ENCODE results near the gene PER2.

The PER2 gene

GRCh38 chr2:238263204-238264071 is 25.0 kb downstream of the PER2 start:
- Histone ChIP-seq H3K79me2 (ENCODE audit: control insufficient read depth, insufficient read depth, low read length, unreplicated experiment) (no peaks in the 10 kb centered on the region), H3K27me3 (ENCODE audit: insufficient read depth, low read length) (no peaks in the 10 kb centered on the region), H3K27ac (ENCODE audit: low read depth, low read length) (peak overlapping the region; percentile 27; the same call in 1 of the 2 replicates), H2AFZ (ENCODE audit: low read length, unreplicated experiment) (peak overlapping the region; percentile 62), H3K4me1 (ENCODE audit: control insufficient read depth, insufficient read depth, low read length, unreplicated experiment) (peaks cover 4% of the 10 kb centered on the region), H3K36me3 (ENCODE audit: insufficient read depth, low read length) (no peaks in the 10 kb centered on the region), H3K4me3 (ENCODE audit: low read depth, low read length) (no peak overlapping the region)

- Histone ChIP-seq H3K36me3 (ENCODE audit: insufficient read depth, low read length) (no peaks in the 10 kb centered on the region), H2AFZ (ENCODE audit: low read length, unreplicated experiment) (no peak overlapping the region), H3K4me3 (ENCODE audit: low read depth, low read length) (no peak overlapping the region), H3K27me3 (ENCODE audit: insufficient read depth, low read length) (no peaks in the 10 kb centered on the region), H3K27ac (ENCODE audit: low read depth, low read length) (no peak overlapping the region), H3K79me2 (ENCODE audit: control insufficient read depth, insufficient read depth, low read length, unreplicated experiment) (no peaks in the 10 kb centered on the region), H3K4me1 (ENCODE audit: control insufficient read depth, insufficient read depth, low read length, unreplicated experiment) (peaks cover 4% of the 10 kb centered on the region)
These were observed 25.8 kb downstream of the PER2 start for GRCh38 chr2:238262496-238263122.

GRCh38 chr2:238261718-238262375 is 26.6 kb downstream of the PER2 start:
- no peak overlapping the region for H3K27ac ChIP-seq (ENCODE audit: low read depth, low read length)
- H3K4me3 ChIP-seq (ENCODE audit: low read depth, low read length), result no peak overlapping the region
- H3K4me1 ChIP-seq (ENCODE audit: control insufficient read depth, insufficient read depth, low read length, unreplicated experiment), result peaks cover 4% of the 10 kb centered on the region
- no peaks in the 10 kb centered on the region for H3K79me2 ChIP-seq (ENCODE audit: control insufficient read depth, insufficient read depth, low read length, unreplicated experiment)
- H2AFZ ChIP-seq (ENCODE audit: low read length, unreplicated experiment), result no peak overlapping the region
- H3K27me3 ChIP-seq (ENCODE audit: insufficient read depth, low read length), result no peaks in the 10 kb centered on the region
- H3K36me3 ChIP-seq (ENCODE audit: insufficient read depth, low read length), result no peaks in the 10 kb centered on the region

- Histone ChIP-seq H3K79me2 (ENCODE audit: control insufficient read depth, insufficient read depth, low read length, unreplicated experiment) (no peaks in the 10 kb centered on the region), H3K27ac (ENCODE audit: low read depth, low read length) (no peak overlapping the region), H3K4me3 (ENCODE audit: low read depth, low read length) (no peak overlapping the region), H3K27me3 (ENCODE audit: insufficient read depth, low read length) (no peaks in the 10 kb centered on the region), H3K36me3 (ENCODE audit: insufficient read depth, low read length) (no peaks in the 10 kb centered on the region), H2AFZ (ENCODE audit: low read length, unreplicated experiment) (no peak overlapping the region), H3K4me1 (ENCODE audit: control insufficient read depth, insufficient read depth, low read length, unreplicated experiment) (peaks cover 4% of the 10 kb centered on the region)
These were observed 27.5 kb downstream of the PER2 start for GRCh38 chr2:238260883-238261282.

- Histone ChIP-seq H3K36me3 (ENCODE audit: insufficient read depth, low read length) (no peaks in the 10 kb centered on the region), H3K4me3 (ENCODE audit: low read depth, low read length) (no peak overlapping the region), H3K79me2 (ENCODE audit: control insufficient read depth, insufficient read depth, low read length, unreplicated experiment) (no peaks in the 10 kb centered on the region), H3K4me1 (ENCODE audit: control insufficient read depth, insufficient read depth, low read length, unreplicated experiment) (peaks cover 4% of the 10 kb centered on the region), H3K27me3 (ENCODE audit: insufficient read depth, low read length) (no peaks in the 10 kb centered on the region), H2AFZ (ENCODE audit: low read length, unreplicated experiment) (no peak overlapping the region), H3K27ac (ENCODE audit: low read depth, low read length) (no peak overlapping the region)
These were observed 29.1 kb downstream of the PER2 start for GRCh38 chr2:238259061-238260020.

GRCh38 chr2:238257786-238258700 is 30.4 kb downstream of the PER2 start:
- Histone ChIP-seq H3K79me2 (ENCODE audit: control insufficient read depth, insufficient read depth, low read length, unreplicated experiment) (no peaks in the 10 kb centered on the region), H3K27me3 (ENCODE audit: insufficient read depth, low read length) (no peaks in the 10 kb centered on the region), H3K27ac (ENCODE audit: low read depth, low read length) (no peak overlapping the region), H3K36me3 (ENCODE audit: insufficient read depth, low read length) (no peaks in the 10 kb centered on the region), H3K4me1 (ENCODE audit: control insufficient read depth, insufficient read depth, low read length, unreplicated experiment) (peaks cover under 1% of the 10 kb centered on the region), H3K4me3 (ENCODE audit: low read depth, low read length) (no peak overlapping the region), H2AFZ (ENCODE audit: low read length, unreplicated experiment) (no peak overlapping the region)

GRCh38 chr2:238256594-238257104 is 31.8 kb downstream of the PER2 start:
- no peaks in the 10 kb centered on the region for H3K4me1 ChIP-seq (ENCODE audit: control insufficient read depth, insufficient read depth, low read length, unreplicated experiment)
- H3K27me3 ChIP-seq (ENCODE audit: insufficient read depth, low read length), result no peaks in the 10 kb centered on the region
- H3K79me2 ChIP-seq (ENCODE audit: control insufficient read depth, insufficient read depth, low read length, unreplicated experiment), result no peaks in the 10 kb centered on the region
- H3K4me3 ChIP-seq (ENCODE audit: low read depth, low read length), result no peak overlapping the region
- no peak overlapping the region for H2AFZ ChIP-seq (ENCODE audit: low read length, unreplicated experiment)
- H3K36me3 ChIP-seq (ENCODE audit: insufficient read depth, low read length), result no peaks in the 10 kb centered on the region
- no peak overlapping the region for H3K27ac ChIP-seq (ENCODE audit: low read depth, low read length)

- H2AFZ ChIP-seq (ENCODE audit: low read length, unreplicated experiment), result no peak overlapping the region
- no peaks in the 10 kb centered on the region for H3K79me2 ChIP-seq (ENCODE audit: control insufficient read depth, insufficient read depth, low read length, unreplicated experiment)
- H3K36me3 ChIP-seq (ENCODE audit: insufficient read depth, low read length), result no peaks in the 10 kb centered on the region
- no peaks in the 10 kb centered on the region for H3K27me3 ChIP-seq (ENCODE audit: insufficient read depth, low read length)
- no peaks in the 10 kb centered on the region for H3K4me1 ChIP-seq (ENCODE audit: control insufficient read depth, insufficient read depth, low read length, unreplicated experiment)
- H3K4me3 ChIP-seq (ENCODE audit: low read depth, low read length), result no peak overlapping the region
- H3K27ac ChIP-seq (ENCODE audit: low read depth, low read length), result no peak overlapping the region
These were observed 32.3 kb downstream of the PER2 start for GRCh38 chr2:238256111-238256510.

GRCh38 chr2:238255636-238256035 is 32.8 kb downstream of the PER2 start:
- Histone ChIP-seq H3K27ac (ENCODE audit: low read depth, low read length) (no peak overlapping the region), H3K4me1 (ENCODE audit: control insufficient read depth, insufficient read depth, low read length, unreplicated experiment) (no peaks in the 10 kb centered on the region), H3K27me3 (ENCODE audit: insufficient read depth, low read length) (no peaks in the 10 kb centered on the region), H3K36me3 (ENCODE audit: insufficient read depth, low read length) (no peaks in the 10 kb centered on the region), H2AFZ (ENCODE audit: low read length, unreplicated experiment) (no peak overlapping the region), H3K4me3 (ENCODE audit: low read depth, low read length) (no peak overlapping the region), H3K79me2 (ENCODE audit: control insufficient read depth, insufficient read depth, low read length, unreplicated experiment) (no peaks in the 10 kb centered on the region)

Measured in ACC112 (cell line).